Spleen (tissue), 7 donors: Measurements from ENCODE around the gene ANAPC5.
A peak's percentile ranks its signal among the peaks of the same experiment; 100 is the strongest.

Experiments
- CTCF ChIP-seq, 11 experiments: fragments of 200-600 bp in 7 of 11; fragments of 450-650 bp in 4 of 11; sonication (generic) in 4 of 11; IDR thresholded peaks in 8 of 11; conservative IDR thresholded peaks in 3 of 11; 1 replicate in 7 of 11; 2 replicates in 4 of 11; pipeline versions ENCODE4 v1.4.0 to v1.8.0; 2016 to 2021; ENCODE audit warnings: antibody characterized with exemption in 11 of 11, inconsistent platforms in 4 of 11, mild to moderate bottlenecking in 1 of 11
- POLR2A ChIP-seq, 3 donors: fragments of 450-650 bp; IDR thresholded peaks; one replicate each; pipeline ENCODE4 v1.5.1; 2017; ENCODE audit warnings: antibody characterized with exemption in 3 of 3, mild to moderate bottlenecking in 1 of 3
- donor health status: DM: no; HTN: no; CAD: no; lungs with moderate emphysema.
- donor health status: DM: no; HTN: no; CAD: no.
- donor health status: DM: no; HTN: no; CAD: no.

GRCh38 chr12:121351820-121352681, at the start of gene ANAPC5:
- peak in 1 of 3 donors; percentile 79 for TF ChIP-seq POLR2A (IDR thresholded peaks at IDR 0.05)
- peak in 6 of 11 experiments; percentile 12 to 51 (median 40) for TF ChIP-seq CTCF (IDR thresholded peaks at IDR 0.05 in 8 of 11, conservative IDR thresholded peaks at IDR 0.05 in 3 of 11)
